HEK293T (cell line): ENCODE measurements around the gene MTERF1.
"Not testable (repeated sequence)": the region's sequence is repeated elsewhere in the genome, so short reads cannot be mapped to it uniquely, and the experiment has no call there.

Experiments
- BHLHE40 ChIP-seq: fragments of 450-650 bp; IDR thresholded peaks from 2 replicates; pipeline ENCODE4 v1.6.1; 2016; ENCODE audit warnings: mild to moderate bottlenecking, moderate library complexity, borderline replicate concordance
- FOXA1 ChIP-seq: fragments of 450-650 bp; IDR thresholded peaks from 2 replicates; pipeline ENCODE4 v1.6.1; 2016; ENCODE audit warnings: mild to moderate bottlenecking
- FOXK2 ChIP-seq: fragments of 450-650 bp; IDR thresholded peaks from 2 replicates; pipeline ENCODE4 v1.6.1; 2016; ENCODE audit warnings: mild to moderate bottlenecking
- FOXM1 ChIP-seq: fragments of 450-650 bp; IDR thresholded peaks from 2 replicates; pipeline ENCODE4 v1.6.1; 2017; ENCODE audit warnings: mild to moderate bottlenecking, borderline replicate concordance
- HDGF ChIP-seq: fragments of 450-650 bp; IDR thresholded peaks from 2 replicates; pipeline ENCODE4 v1.6.1; 2017; ENCODE audit warnings: antibody characterized with exemption, borderline replicate concordance
- LEF1 ChIP-seq: fragments of 450-650 bp; IDR thresholded peaks from 2 replicates; pipeline ENCODE4 v1.6.1; 2017; ENCODE audit warnings: mild to moderate bottlenecking, borderline replicate concordance
- NFRKB ChIP-seq: fragments of 450-650 bp; IDR thresholded peaks from 2 replicates; pipeline ENCODE4 v1.6.1; 2016; ENCODE audit warnings: mild to moderate bottlenecking, moderate library complexity
- SP1 ChIP-seq: fragments of 450-650 bp; IDR thresholded peaks from 2 replicates; pipeline ENCODE4 v1.6.1; 2017
- SUZ12 ChIP-seq: fragments of 450-650 bp; IDR thresholded peaks from 2 replicates; pipeline ENCODE4 v1.6.1; 2016; ENCODE audit warnings: mild to moderate bottlenecking
- ZNF384 ChIP-seq: fragments of 450-650 bp; IDR thresholded peaks from 2 replicates; pipeline ENCODE4 v1.6.1; 2016

DNA sequence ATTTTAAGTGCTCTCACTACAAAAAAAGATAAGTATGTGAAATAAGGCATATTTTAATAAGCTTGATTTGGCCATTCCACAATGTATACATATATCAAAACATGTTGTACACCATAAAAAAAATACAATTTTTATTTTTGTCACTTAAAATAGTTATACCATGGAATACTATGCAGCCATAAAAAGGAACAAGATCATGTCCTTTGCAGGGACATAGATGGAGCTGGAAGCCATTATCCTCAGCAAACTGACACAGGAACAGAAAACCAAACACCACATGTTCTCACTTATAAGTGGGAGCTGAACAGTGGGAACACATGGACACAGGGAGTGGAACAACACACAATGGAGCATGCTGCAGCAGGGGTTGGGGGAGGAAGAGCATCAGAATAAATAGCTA lies 15.9 kb downstream of the MTERF1 start:
- TF ChIP-seq BHLHE40, SP1, ZNF384, SUZ12, FOXA1, LEF1, FOXK2, FOXM1, NFRKB, HDGF: not testable (repeated sequence)
